DMS79 (cell line): ENCODE results near the gene UNC5C.
"Not testable (repeated sequence)": the region's sequence is repeated elsewhere in the genome, so short reads cannot be mapped to it uniquely, and the experiment has no call there.

Source experiments
- DNase-seq: peaks from one replicate; lab custom pipeline; 2025; lab: John Stamatoyannopoulos, UW

UNC5C gene

DNA sequence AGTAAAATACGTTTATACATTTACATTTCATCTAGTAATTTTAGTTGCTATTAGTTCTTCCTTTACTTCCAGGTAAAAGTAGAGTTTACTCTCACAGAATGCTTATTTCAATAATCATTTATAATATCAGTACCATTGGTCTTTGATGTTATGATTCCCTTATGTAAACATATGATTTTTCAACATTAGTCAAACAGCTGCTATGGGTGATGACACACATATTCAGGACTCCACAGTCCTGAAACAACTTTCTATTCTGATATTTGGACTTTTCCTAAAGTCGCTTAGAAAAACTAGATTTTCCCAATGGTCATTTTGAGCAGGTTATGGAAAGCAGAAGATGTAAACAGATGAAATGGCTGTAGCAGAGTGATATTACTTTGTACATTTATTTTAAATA lies 369.8 kb downstream of the UNC5C start:
- no peak for DNase-seq

DNA sequence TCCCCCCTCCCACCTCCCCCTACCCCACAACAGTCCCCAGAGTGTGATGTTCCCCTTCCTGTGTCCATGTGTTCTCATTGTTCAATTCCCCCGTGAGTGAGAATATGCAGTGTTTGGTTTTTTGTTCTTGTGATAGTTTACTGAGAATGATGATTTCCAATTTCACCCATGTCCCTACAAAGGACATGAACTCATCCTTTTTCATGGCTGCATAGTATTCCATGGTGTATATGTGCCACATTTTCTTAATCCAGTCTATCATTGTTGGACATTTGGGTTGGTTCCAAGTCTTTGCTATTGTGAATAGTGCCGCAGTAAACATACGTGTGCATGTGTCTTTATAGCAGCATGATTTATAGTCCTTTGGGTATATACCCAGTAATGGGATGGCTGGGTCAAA lies 377.4 kb downstream of the UNC5C start:
- not testable (repeated sequence) for DNase-seq

DNA sequence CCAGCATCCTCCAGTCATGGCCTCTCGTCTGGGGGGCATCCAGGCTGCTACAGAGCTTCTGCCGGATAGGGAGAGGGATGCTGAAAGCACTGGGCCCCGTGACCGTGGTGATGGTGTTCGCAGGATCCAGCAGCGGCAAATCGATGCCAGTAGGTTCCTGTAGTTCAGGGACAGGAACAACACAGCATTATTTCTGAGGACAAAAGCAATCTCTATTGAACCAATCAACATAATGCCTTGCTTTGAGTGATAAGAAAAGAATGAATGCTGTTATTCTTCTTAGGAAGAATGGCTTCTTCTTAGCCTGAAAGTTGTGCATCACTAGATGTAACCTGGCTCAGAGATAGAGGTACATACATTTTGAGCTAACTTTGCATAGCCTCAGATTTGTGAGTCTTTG lies 378.6 kb downstream of the UNC5C start:
- no peak for DNase-seq

DNA sequence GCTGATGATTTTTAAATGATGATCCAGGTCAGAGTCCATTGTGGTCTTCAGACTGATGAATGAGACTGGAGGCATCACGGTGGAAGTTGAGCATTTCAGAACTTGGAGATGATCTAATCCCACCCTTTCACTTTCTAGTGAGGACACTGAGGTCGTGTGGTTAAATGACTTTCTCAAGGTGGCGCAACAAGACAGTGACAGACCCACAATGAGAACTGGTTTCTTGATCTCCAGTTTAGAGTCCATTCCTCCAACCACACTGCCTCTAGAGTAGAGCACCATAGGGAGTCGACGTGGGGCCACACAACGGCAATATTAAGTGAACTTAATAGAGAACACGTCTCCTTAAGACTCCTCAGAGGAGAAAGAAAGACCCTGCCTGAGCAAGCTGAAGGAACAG lies 381.0 kb downstream of the UNC5C start:
- no peak for DNase-seq

GRCh38 chr4:95165926-95166524 lies 382.7 kb downstream of the UNC5C start:
- no peak for DNase-seq

- no peak for DNase-seq
Observed at GRCh38 chr4:95162867-95163266, 385.9 kb downstream of the UNC5C start.

GRCh38 chr4:95161781-95162469 lies 386.8 kb downstream of the UNC5C start:
- no peak for DNase-seq

- no peak for DNase-seq
Observed at GRCh38 chr4:95159384-95159783, 389.4 kb downstream of the UNC5C start.

- DNase-seq = no peak
Observed at GRCh38 chr4:95158626-95159025, 390.1 kb downstream of the UNC5C start.

DNA sequence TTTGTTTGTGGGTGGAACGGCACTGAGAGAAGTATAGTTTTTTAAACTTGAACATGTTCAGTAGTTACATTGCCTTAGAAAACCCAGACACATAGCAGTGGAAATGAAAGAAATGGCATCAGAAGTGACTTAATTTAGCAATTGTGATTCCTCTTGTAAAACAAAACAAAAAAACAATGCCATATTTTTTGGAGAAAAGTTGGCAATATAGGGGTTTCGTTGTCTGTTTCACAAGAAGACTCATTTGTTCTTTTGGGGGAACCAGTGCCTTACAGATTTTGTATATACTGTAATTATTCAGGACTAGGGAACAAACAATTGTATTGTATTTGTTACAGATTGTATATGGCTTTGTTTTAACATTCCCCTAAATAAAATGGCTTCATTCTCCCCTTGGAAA lies 390.7 kb downstream of the UNC5C start:
- no peak for DNase-seq

- no peak for DNase-seq
Observed at GRCh38 chr4:95157596-95157995, 391.2 kb downstream of the UNC5C start.

DNA sequence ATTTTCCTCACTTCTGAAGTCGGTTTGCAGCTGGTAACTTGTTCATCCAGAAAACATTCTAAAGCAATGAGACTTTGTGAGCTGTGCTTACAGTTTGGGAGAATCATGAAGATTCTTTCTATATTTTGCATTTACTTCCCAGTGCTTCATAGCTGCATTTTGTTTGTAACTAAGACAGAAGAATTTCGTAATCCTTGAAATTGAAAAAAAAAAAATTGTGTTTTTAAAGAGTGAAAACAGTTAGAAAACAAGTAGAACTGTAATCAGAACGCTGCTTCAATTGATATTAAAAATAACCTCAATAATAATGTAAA lies 392.4 kb downstream of the UNC5C start:
- DNase-seq = no peak

DNA sequence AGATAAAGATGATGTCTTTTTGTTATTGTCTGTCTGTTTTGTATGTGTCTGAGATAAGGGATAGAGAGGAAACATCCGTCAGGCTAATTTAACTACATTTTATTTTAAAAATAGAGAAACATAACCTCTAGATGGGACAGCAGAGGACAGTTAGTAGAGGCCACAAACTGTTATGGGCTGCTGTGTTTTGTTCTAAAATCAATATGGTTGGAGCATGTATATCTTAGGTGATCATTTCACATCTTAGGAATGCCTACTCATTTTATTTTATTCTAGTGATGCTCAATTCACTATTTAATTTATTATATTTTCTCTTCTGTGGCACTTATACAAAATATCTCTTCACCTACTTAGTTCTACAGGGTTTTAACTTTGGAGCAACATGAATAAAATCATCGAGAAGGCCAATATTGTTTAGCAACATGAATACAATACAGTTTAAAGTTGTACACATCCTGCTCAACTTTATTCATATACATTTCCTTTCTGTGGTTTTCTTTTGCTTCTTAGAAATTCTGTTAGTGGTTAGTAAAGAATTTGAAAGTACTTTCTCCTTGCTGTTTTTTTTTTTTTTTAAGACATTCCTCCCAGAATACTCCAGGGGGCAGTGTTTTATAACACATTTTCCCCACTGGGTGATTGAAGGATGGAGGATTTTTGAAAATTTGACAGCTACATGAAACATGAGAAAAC lies 392.9 kb downstream of the UNC5C start:
- no peak for DNase-seq

DNA sequence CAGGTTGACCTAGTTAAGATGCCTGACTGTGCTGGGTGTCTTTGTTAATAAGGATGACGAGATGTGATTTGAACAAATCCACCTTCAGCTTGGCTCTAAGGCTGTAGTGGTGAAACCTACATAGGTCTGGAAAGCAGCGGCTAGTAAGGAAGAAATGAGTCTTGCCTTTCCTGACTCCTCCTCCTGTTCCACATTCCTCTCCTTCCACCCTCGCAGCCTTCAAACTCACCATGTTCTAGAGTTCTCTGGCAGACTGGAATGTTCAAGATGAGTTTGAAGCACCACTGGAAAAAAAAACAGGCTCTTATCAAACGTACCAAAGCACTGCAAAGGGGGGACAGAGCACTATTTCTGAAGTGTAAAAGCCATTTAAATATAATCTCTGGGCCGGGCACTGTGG lies 395.6 kb downstream of the UNC5C start:
- no peak for DNase-seq

DNA sequence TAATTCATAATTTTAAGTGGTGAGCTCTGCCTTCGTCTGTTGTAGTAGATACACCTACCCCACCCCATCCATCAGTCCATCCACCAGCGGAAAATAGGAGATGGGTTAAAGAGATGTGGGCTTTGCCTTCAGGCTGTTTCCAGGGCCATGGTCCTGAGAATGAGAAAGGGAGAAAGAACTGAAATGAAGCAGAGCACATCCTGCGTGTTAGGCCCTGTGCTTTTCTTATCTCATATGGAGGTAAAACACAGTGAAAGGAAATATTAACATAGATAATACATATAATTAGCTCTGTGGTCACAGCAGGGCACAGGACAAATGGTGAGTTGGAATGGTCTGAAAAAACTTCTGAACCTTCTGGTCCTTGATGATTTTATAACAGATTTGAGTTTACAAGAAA lies 397.5 kb downstream of the UNC5C start:
- no peak for DNase-seq

- no peak for DNase-seq
Observed at GRCh38 chr4:95142932-95143331, 405.8 kb downstream of the UNC5C start.

DNA sequence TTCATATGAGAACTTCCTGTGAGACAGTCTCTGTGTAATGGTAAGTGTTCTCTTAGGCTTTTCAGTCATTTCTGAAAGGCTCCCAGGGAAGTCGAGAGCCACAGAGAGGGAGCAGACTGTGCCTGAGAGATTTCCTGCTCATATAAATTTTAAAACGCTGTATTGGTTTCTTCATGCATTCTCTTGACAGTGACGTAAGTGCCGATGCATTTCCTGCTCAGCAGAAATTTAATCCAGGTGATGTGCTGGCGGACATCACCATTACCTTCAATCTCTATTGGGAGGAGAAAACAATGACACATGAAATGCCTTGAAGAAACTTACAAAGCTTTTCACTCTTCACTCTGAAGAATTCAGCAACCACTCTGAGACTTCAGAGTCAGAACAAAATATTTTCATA lies 407.4 kb downstream of the UNC5C start:
- DNase-seq = no peak

- DNase-seq = not testable (repeated sequence)
Observed at GRCh38 chr4:95139424-95139823, 409.3 kb downstream of the UNC5C start.

DNA sequence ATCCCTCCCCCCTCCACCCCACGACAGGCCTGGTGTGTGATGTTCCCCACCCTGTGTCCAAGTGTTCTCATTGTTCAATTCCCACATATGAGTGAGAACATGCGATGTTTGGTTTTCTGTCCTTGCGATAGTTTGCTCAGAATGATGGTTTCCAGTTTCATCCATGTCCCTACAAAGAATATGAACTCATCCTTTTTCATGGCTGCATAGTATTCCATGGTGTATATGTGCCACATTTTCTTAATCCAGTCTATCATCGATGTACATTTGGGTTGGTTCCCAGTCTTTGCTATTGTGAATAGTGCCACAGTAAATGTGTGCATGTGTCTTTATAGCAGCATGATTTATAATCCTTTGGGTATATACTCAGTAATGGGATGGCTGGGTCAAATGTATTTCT lies 414.8 kb downstream of the UNC5C start:
- not testable (repeated sequence) for DNase-seq

GRCh38 chr4:95129821-95130311 lies 418.9 kb downstream of the UNC5C start:
- DNase-seq = no peak

GRCh38 chr4:95129031-95129430 lies 419.7 kb downstream of the UNC5C start:
- no peak for DNase-seq

DNA sequence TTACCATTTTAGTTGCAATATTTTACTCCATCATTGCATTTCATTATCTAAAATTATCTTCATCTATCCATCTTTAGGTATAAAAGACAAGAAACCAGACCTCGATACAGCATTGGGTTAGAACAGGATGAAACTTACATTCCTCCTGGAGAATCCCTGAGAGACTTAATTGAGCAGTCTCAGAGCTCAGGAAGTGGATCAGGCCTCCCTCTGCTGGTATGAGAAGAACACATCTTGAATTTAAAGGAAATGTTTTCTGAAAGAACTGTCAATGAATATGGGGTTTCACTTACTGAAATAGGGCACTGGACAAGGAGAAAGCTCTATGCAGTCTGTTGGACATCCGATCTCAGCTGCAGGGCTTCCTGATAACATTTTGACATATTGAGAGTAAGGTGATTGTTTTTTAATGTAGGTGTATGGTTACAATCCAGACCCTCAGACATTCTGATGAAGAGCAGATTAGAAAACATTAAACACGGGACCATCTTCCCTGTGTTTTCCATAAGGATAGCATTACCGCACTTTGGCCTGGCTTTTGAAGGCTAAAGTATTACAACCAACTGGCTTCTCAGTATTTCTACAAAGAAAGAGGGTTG lies 423.8 kb downstream of the UNC5C start:
- no peak for DNase-seq

GRCh38 chr4:95122001-95122400 lies 426.8 kb downstream of the UNC5C start:
- DNase-seq = no peak
